ENCODE results near the gene HUWE1.

HUWE1 gene

GRCh38 chrX:53685711-53686110 lies 808 bp downstream of the HUWE1 start:
- TF ChIP-seq TAF1 (IDR thresholded peaks at IDR 0.05; ENCODE audit: borderline replicate concordance, insufficient read depth, low read length) (no peak), POLR2AphosphoS5 (IDR thresholded peaks at IDR 0.05; ENCODE audit: low read depth, low read length) (no peak)

GRCh38 chrX:53684415-53685192 lies 1.9 kb downstream of the HUWE1 start:
- TF ChIP-seq POLR2AphosphoS5 (IDR thresholded peaks at IDR 0.05; ENCODE audit: low read depth, low read length) = no peak
- peak; percentile 13; the same call in 1 of the 2 replicates for TF ChIP-seq SIN3A (IDR thresholded peaks at IDR 0.05; ENCODE audit: borderline replicate concordance, insufficient read depth, low read length)

GRCh38 chrX:53683556-53684414 lies 2.7 kb downstream of the HUWE1 start:
- TF ChIP-seq SIN3A (IDR thresholded peaks at IDR 0.05; ENCODE audit: borderline replicate concordance, insufficient read depth, low read length) (0 out of 2 replicates have a peak, but pooled peaks have one; percentile 25), FOXP2 (optimal IDR thresholded peaks at IDR 0.05; ENCODE audit: borderline replicate concordance, extremely low read depth, extremely low read length, insufficient read depth) (no peak), POLR2AphosphoS5 (IDR thresholded peaks at IDR 0.05; ENCODE audit: low read depth, low read length) (peak; percentile 87), TAF1 (IDR thresholded peaks at IDR 0.05; ENCODE audit: borderline replicate concordance, insufficient read depth, low read length) (peak; percentile 85; the same call in 1 of the 2 replicates)

- TF ChIP-seq POLR2AphosphoS5 (IDR thresholded peaks at IDR 0.05; ENCODE audit: low read depth, low read length) = peak; percentile 31
- TF ChIP-seq TAF1 (IDR thresholded peaks at IDR 0.05; ENCODE audit: borderline replicate concordance, insufficient read depth, low read length) = no peak
- no peak for TF ChIP-seq REST (IDR thresholded peaks at IDR 0.05; ENCODE audit: insufficient read depth in 1 of 2, low read depth in 2 of 2, low read length in 2 of 2)
Observed at GRCh38 chrX:53682885-53683555, 3.5 kb downstream of the HUWE1 start.

GRCh38 chrX:53681661-53682060 lies 4.9 kb downstream of the HUWE1 start:
- TF ChIP-seq FOXP2 (optimal IDR thresholded peaks at IDR 0.05; ENCODE audit: borderline replicate concordance, extremely low read depth, extremely low read length, insufficient read depth) = no peak
- no peak for TF ChIP-seq TAF1 (IDR thresholded peaks at IDR 0.05; ENCODE audit: borderline replicate concordance, insufficient read depth, low read length)
- TF ChIP-seq REST (IDR thresholded peaks at IDR 0.05; ENCODE audit: insufficient read depth in 1 of 2, low read depth in 2 of 2, low read length in 2 of 2) = no peak
- TF ChIP-seq POLR2AphosphoS5 (IDR thresholded peaks at IDR 0.05; ENCODE audit: low read depth, low read length) = no peak
- TF ChIP-seq SIN3A (IDR thresholded peaks at IDR 0.05; ENCODE audit: borderline replicate concordance, insufficient read depth, low read length) = no peak

- TF ChIP-seq REST (IDR thresholded peaks at IDR 0.05; ENCODE audit: insufficient read depth in 1 of 2, low read depth in 2 of 2, low read length in 2 of 2) (no peak), TAF1 (IDR thresholded peaks at IDR 0.05; ENCODE audit: borderline replicate concordance, insufficient read depth, low read length) (no peak), POLR2AphosphoS5 (IDR thresholded peaks at IDR 0.05; ENCODE audit: low read depth, low read length) (no peak), FOXP2 (optimal IDR thresholded peaks at IDR 0.05; ENCODE audit: borderline replicate concordance, extremely low read depth, extremely low read length, insufficient read depth) (no peak), SIN3A (IDR thresholded peaks at IDR 0.05; ENCODE audit: borderline replicate concordance, insufficient read depth, low read length) (no peak)
Observed at GRCh38 chrX:53678667-53679066, 7.9 kb downstream of the HUWE1 start.
